Suprapubic skin (tissue), 4 donors: ENCODE measurements around the gene XKR3. TPM values are rescaled to one million over a fixed set of nuclear protein-coding genes. Genes with fewer than 3 reads are reported as not detected.

ENCODE experiments used
- DNase-seq, 2 donors: peaks; one replicate each; pipeline ENCODE4 v3.0.0-alpha.2; 2019; ENCODE audit warnings: low spot score in 2 of 2
- H3K27ac ChIP-seq: fragments of 200-600 bp; sonication (generic); one replicate; pipeline ENCODE4 v1.5.1; 2019
- H3K27me3 ChIP-seq: fragments of 200-600 bp; sonication (generic); one replicate; pipeline ENCODE4 v1.5.1; 2019
- H3K36me3 ChIP-seq: fragments of 200-600 bp; sonication (generic); one replicate; pipeline ENCODE4 v1.5.1; 2019
- H3K4me1 ChIP-seq: fragments of 200-600 bp; sonication (generic); one replicate; pipeline ENCODE4 v1.5.1; 2019
- H3K4me3 ChIP-seq: fragments of 200-600 bp; sonication (generic); one replicate; pipeline ENCODE4 v1.5.1; 2019; ENCODE audit warnings: mild to moderate bottlenecking
- H3K9me3 ChIP-seq: fragments of 200-600 bp; sonication (generic); one replicate; pipeline ENCODE4 v1.5.1; 2019
- EP300 ChIP-seq: sonication (generic); formaldehyde crosslinking; IDR thresholded peaks from one replicate; pipeline ENCODE4 v1.6.1; 2017; ENCODE audit warnings: antibody characterized with exemption
- POLR2A ChIP-seq, 2 donors: fragments of 450-650 bp; IDR thresholded peaks; one replicate each; pipeline ENCODE4 v1.6.1; 2017; ENCODE audit warnings: antibody characterized with exemption in 2 of 2, mild to moderate bottlenecking in 2 of 2, moderate library complexity in 2 of 2
- POLR2AphosphoS5 ChIP-seq, 3 donors: sonication (generic); formaldehyde crosslinking; IDR thresholded peaks; one replicate each; pipeline ENCODE4 v1.6.1; 2017; ENCODE audit warnings: antibody characterized with exemption in 3 of 3
- WGBS: methylation state at CpG from one replicate; pipeline ENCODE4 v1.1.5; 2018; 5-methylcytosine and 5-hydroxymethylcytosine counted together
- total RNA-seq, 4 donors: library from RNA; depleted of rRNA; stranded (reverse); fragments of >200 nt; gene quantifications; one replicate each; pipeline ENCODE4 v1.1.0, GENCODE V29; 2016
- TF ChIP-seq, protein P1 (sequence below), 2 donors: fragments of 200-600 bp in 1 of 2; fragments of 450-650 bp in 1 of 2; sonication (generic) in 1 of 2; IDR thresholded peaks; one replicate each; pipeline ENCODE4 v1.5.1; 2016 to 2019; ENCODE audit warnings: antibody characterized with exemption in 2 of 2, mild to moderate bottlenecking in 1 of 2, moderate library complexity in 1 of 2

XKR3 gene
- total RNA-seq, 4 donors from 2014 or later = not detected

DNA sequence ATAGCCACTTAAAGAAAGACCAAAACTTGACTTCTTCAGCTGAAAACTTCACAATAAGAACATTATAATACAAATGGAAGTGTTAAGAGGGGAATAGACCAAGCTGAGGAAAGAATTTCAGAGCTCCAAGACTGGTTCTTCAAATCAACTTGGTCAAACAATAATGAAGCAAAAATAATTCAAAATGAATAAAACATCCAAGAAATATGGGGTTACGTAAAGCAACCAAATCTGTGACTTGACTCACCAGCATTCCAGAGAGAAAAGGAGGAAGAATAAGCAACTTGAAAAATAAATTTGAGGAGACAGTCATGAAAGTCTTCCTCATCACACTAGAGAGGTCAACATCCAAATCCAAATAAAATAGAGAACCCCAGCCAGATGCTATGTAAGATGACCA is 31.4 kb downstream of the XKR3 start:
- Histone ChIP-seq H3K9me3 (peaks cover 4% of the 10 kb centered on the region), H3K36me3 (no peaks in the 10 kb centered on the region), H3K27me3 (no peaks in the 10 kb centered on the region), H3K4me3 (no peak overlapping the region), H3K27ac (no peak overlapping the region), H3K4me1 (no peaks in the 10 kb centered on the region)
- 97% methylated on average over 1 of the region's 1 CpG for WGBS
- no peak for DNase-seq
- TF ChIP-seq POLR2AphosphoS5 (IDR thresholded peaks at IDR 0.05) = no peak
- TF ChIP-seq POLR2A (IDR thresholded peaks at IDR 0.05) = no peak
- no peak for TF ChIP-seq EP300
- TF ChIP-seq, protein P1, sequence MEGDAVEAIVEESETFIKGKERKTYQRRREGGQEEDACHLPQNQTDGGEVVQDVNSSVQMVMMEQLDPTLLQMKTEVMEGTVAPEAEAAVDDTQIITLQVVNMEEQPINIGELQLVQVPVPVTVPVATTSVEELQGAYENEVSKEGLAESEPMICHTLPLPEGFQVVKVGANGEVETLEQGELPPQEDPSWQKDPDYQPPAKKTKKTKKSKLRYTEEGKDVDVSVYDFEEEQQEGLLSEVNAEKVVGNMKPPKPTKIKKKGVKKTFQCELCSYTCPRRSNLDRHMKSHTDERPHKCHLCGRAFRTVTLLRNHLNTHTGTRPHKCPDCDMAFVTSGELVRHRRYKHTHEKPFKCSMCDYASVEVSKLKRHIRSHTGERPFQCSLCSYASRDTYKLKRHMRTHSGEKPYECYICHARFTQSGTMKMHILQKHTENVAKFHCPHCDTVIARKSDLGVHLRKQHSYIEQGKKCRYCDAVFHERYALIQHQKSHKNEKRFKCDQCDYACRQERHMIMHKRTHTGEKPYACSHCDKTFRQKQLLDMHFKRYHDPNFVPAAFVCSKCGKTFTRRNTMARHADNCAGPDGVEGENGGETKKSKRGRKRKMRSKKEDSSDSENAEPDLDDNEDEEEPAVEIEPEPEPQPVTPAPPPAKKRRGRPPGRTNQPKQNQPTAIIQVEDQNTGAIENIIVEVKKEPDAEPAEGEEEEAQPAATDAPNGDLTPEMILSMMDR (IDR thresholded peaks at IDR 0.05) = no peak

DNA sequence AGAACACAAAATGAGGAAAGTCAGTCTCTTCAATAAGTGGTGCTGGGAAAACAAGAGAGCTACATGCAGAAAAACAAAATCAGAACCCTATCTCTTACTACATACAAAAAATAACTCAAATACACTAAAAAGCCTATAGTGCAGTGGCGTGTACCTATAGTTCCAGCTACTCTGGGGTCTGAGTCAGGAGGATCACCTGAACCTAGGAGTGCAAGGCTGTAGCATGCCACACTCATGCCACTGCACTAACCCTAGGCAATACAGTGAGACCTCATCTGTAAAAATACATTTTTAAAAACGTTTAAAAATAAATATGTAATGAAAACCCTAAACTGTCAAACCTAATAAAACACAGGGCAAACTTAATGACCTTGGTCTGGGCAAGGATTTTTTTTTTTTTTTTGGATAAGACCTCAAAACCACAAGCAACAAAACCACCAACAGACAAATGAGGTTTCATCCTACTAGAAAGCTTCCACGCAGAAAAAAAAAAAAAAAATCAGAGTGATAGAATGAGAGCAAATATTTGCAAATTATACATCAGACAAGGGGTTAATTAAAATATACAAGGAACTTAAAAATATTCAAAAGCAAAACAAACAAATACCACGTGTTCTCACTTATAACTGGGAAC is 35.2 kb downstream of the XKR3 start:
- no peak overlapping the region for H3K4me3 ChIP-seq
- no peaks in the 10 kb centered on the region for H3K27me3 ChIP-seq
- no peak for TF ChIP-seq POLR2AphosphoS5 (IDR thresholded peaks at IDR 0.05)
- TF ChIP-seq, protein P1 (IDR thresholded peaks at IDR 0.05) = no peak
- no peak for TF ChIP-seq POLR2A (IDR thresholded peaks at IDR 0.05)
- TF ChIP-seq EP300 = no peak
- H3K9me3 ChIP-seq = peaks cover 4% of the 10 kb centered on the region
- H3K27ac ChIP-seq = no peak overlapping the region
- DNase-seq = no peak
- WGBS = 45% methylated on average over 4 of the region's 4 CpGs
- H3K36me3 ChIP-seq = no peaks in the 10 kb centered on the region
- H3K4me1 ChIP-seq = no peaks in the 10 kb centered on the region

DNA sequence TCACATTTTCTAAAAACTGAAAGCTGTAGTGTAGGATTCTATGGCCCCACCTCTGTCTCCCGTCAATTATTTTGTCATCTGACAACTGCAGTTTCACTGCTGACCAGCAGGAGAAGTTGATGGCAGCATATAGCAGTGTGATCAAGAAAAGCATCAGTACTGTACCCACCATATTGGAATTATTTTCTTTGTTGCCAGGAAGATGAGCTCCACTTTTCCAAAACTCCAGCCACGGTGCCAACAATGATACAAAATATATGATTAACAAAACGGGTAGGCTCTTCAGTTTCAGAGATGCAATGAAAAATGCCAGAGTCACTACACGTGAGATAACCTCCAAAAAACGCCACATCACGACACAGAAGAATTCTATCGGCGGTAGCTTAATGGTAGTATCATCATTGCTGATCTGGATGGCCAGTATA is 41.3 kb downstream of the XKR3 start:
- H3K27ac ChIP-seq = no peak overlapping the region
- no peaks in the 10 kb centered on the region for H3K27me3 ChIP-seq
- no peaks in the 10 kb centered on the region for H3K36me3 ChIP-seq
- H3K4me1 ChIP-seq = no peaks in the 10 kb centered on the region
- WGBS = 73% methylated on average over 8 of the region's 8 CpGs
- no peak for DNase-seq
- no peak overlapping the region for H3K4me3 ChIP-seq
- TF ChIP-seq POLR2A (IDR thresholded peaks at IDR 0.05) = no peak
- TF ChIP-seq, protein P1 (IDR thresholded peaks at IDR 0.05) = no peak
- TF ChIP-seq POLR2AphosphoS5 (IDR thresholded peaks at IDR 0.05) = no peak
- no peak for TF ChIP-seq EP300
- H3K9me3 ChIP-seq = no peaks in the 10 kb centered on the region

DNA sequence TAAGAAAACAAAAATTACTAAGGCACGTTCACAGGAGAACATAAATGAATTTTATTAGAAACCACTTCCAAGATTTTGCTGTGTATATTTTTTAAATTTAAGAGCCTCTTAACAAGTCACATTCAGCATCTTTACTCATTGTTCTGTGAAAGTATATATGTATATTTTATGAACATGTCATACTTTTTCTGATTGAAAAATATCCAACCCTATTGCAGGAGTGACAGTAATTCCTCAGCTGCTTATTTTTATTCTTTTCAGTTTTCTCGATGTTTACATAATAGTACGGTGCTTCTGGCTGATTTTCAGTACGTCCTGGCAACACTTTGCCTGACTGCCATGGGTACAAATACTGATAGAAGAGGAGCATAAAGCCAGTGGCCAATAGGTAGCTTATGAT is 41.8 kb downstream of the XKR3 start:
- WGBS = 83% methylated on average over 4 of the region's 4 CpGs
- TF ChIP-seq POLR2AphosphoS5 (IDR thresholded peaks at IDR 0.05) (no peak), EP300 (no peak), POLR2A (IDR thresholded peaks at IDR 0.05) (no peak)
- TF ChIP-seq, protein P1 (IDR thresholded peaks at IDR 0.05) = no peak
- H3K27me3 ChIP-seq = no peaks in the 10 kb centered on the region
- no peaks in the 10 kb centered on the region for H3K36me3 ChIP-seq
- H3K9me3 ChIP-seq = no peaks in the 10 kb centered on the region
- DNase-seq = no peak
- no peak overlapping the region for H3K4me3 ChIP-seq
- no peaks in the 10 kb centered on the region for H3K4me1 ChIP-seq
- no peak overlapping the region for H3K27ac ChIP-seq

DNA sequence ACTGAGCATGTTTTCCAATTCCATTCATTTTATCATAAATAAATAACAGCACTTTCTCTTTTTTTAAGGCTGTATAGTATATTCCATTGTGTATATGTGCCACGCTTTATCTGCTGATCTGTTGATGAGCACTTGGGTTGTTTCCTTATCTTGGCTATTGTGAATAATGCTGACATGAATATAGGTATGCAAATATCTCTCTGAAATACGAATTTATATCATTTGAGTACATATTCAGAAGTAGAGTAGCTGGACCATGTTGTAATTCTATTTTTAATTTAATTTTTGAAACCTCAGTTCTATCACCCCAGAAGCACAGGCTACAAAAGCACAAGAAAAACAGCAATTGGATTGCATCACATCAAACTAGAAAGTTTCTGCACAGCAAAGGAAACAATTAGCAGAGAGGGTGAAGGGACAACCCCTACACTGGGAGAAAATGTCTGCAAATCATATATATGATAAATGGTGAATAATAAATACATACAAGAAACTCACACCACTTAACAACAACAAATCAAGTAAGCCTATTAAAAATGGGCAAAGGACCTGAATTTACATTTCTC is 43.4 kb downstream of the XKR3 start:
- no peak overlapping the region for H3K27ac ChIP-seq
- H3K4me1 ChIP-seq = no peaks in the 10 kb centered on the region
- no peaks in the 10 kb centered on the region for H3K36me3 ChIP-seq
- WGBS = 57% methylated on average over 2 of the region's 2 CpGs
- DNase-seq = no peak
- TF ChIP-seq EP300 = no peak
- TF ChIP-seq, protein P1 (IDR thresholded peaks at IDR 0.05) = no peak
- no peak for TF ChIP-seq POLR2AphosphoS5 (IDR thresholded peaks at IDR 0.05)
- TF ChIP-seq POLR2A (IDR thresholded peaks at IDR 0.05) = no peak
- no peaks in the 10 kb centered on the region for H3K9me3 ChIP-seq
- no peak overlapping the region for H3K4me3 ChIP-seq
- H3K27me3 ChIP-seq = no peaks in the 10 kb centered on the region
